HG03280 (cell line): ENCODE data around the gene NELFA.
"Not testable (repeated sequence)": the region's sequence is repeated elsewhere in the genome, so short reads cannot be mapped to it uniquely, and the experiment has no call there.

Source experiments
- ATAC-seq: cut with Tn5 transposase; IDR thresholded peaks from one replicate; pipeline ENCODE4 v1.9.1; 2021; ENCODE audit warnings: mild to moderate bottlenecking, moderate library complexity; ENCODE audit not compliant: unreplicated experiment

NELFA gene

DNA sequence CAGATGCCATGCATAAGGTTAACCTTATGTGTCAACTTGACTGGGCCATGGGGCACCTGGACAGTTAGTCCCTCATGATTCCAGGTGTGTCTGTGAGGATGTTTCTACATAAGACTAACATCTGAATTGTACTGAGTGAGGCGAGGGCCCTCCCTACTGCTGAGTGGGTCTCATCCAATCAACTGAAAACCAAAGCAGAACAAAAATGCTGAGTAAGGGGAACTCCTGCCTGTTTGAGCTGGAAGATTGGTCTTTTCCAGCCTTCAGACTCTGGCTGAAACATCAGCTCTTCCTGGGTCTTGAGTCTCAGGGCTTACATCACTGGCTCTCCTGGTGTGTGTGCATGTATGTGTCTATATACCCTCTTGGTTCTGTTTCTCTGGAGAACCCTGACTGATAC lies 13.8 kb downstream of the NELFA start:
- ATAC-seq, result no peak

DNA sequence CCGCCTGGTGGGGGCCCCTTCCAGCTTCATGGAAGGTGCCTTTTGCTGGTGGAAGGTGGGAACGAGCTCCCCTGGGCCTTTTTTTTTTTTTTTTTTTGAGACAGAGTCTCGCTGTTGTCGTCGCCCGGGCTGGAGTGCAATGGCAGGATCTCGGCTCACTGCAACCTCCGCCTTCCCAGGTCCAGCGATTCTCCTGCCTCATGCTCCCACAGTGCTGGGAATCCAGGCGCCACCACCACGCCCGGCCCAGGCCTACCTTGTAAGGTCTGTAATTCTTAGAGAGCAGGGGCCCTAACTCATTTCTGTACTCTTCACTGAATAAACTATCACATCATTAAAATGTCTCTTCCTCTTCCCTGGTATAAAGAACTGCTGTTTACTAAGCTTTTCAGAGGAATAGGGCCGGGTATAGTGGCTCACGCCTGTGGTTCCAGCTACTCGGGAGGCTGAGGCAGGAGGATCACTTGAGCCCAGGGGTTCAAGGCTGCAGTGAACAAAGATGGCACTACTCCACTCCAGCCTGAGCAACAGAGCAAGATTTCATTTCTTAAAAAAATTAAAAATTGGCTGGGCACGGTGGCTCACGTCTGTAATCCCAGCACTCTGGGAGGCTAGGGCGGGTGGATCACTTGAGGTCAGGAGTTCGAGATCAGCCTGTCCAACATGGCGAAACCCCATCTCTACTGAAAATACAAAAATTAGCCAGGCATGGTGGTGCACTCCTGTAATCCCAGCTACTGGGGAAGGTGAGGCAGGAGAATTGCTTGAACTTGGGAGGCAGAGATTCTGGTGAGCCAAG lies 14.9 kb downstream of the NELFA start:
- ATAC-seq, result not testable (repeated sequence)

GRCh38 chr4:1993169-1993516 lies 15.6 kb downstream of the NELFA start:
- no peak for ATAC-seq

DNA sequence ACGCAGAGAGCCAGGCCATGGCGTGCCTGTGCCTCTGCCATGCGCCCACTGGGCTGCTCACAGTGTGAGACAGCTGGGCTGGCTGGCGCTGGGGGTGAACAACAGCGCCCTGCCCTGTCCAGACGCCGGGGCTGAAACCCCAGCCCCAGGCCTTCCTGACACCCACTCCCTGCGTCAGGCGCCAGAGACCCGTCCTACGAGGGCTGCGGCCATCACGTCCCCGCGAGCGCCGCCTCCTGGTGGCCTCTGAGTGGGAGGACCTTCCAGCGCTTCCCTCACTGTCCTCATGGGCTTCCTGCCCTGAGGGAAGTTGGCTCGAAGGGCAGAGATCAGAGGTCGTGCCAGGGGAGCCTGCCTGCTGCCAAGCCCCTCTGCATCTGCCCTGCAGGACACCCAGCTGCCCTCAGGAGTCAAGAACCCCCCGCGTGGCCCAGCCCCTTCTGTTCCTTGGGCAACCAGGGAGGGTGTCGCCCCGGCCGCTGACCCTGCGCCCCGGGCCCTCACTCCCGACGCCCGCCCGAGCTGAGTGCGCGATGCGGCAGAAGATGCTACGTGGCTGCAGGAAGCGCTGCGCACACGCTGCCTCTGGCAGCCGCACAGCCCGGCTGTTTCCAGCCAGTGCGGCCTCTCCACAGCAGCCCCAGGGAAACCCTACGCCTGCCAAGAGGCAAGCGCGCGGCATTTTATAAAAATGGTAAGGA lies 16.2 kb downstream of the NELFA start:
- ATAC-seq, result no peak

DNA sequence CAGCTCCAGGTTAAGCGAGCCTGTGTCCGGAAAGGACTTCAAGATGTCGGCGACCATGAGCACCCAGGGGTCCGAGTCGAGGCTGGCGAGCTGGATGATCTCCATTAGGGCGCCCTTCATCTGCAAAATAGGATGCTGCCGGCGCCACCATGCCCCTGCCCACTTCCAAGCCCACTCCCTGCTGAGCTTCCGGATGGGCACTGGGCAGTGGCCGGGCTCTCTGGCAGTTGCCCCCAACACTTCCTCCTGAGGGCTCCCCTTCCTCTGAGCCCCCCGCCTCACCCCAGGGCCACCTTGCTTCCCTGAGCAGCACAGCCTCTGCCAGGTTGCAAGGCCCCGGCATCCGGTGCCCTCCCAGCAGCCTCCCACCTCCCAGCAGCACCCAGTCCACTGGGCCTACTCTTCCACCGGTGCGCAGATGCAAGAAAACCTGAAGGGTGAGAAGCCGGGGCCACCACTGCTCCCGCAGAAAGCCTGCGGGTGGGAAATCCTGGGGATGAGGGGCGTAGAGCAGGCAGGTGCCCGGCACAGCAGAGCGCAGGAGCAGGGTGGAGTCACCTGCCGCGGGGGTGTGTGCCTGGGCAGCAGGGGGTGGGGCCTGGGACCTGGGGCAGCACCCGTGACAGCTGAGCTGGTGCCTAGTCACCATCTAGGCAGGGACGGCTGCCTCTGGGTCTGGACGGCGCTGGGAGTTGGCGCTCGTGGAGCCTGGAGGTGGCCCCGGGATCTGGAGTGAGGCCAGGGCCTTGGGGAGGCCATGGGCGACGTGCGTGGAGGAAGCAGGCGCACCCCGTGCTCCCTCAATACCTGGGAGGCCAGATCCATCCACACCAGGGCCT lies 17.0 kb downstream of the NELFA start:
- no peak for ATAC-seq

GRCh38 chr4:1991087-1991486 lies 17.7 kb downstream of the NELFA start:
- ATAC-seq, result no peak

DNA sequence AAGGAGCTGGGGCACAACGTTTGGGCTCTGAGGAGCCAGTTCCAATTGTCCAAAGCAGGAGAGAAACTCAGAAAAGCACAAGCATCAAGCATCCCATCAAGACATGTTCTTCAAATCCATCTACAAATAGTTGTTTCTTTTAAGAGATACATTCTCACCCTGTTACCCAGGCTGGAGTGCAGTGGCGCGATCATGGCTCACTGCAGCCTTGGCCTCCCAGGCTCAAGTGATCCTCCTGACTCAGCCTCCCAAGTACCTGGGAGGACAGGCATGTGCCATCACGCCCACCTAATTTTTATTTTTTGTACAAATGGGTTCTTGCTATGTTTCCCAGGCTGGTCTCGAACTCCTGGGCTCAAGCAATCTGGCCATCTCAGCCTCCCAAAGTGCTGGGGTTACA lies 18.1 kb downstream of the NELFA start:
- no peak for ATAC-seq

DNA sequence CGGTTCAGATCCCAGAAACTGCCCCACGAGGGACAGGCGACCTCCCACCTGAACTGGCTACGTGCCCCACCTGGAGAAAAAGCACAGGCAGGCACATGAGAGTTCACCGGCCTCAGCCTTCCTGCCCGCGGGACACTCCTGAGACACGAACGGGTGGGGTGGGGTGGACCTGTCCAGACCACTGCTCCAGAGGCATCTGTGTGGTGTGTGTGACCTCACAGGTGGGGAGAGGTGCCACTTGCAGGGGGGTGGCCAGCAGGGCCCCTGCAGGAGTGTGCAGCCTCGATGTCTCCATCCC lies 18.5 kb downstream of the NELFA start:
- no peak for ATAC-seq

GRCh38 chr4:1989533-1990347 lies 19.0 kb downstream of the NELFA start:
- no peak for ATAC-seq

DNA sequence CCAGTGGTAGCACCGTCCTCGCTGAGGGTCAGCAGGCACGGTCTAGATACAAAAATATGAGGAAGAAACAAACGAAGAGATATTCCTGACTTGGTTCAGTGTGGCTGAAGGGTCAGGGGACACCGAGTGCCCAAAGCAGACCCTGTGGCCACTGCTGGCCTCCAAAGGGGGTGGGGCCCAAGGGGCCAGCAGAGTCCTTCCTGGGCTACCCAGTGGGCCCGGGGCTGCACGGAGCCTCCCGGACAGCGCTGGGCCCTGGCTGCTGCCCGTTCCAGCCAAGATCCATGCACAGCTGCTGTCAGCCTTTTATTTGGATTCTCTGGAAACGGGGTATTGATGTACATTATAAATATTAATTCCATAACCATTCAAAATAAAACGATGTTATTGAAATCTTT lies 20.4 kb downstream of the NELFA start:
- ATAC-seq, result no peak

DNA sequence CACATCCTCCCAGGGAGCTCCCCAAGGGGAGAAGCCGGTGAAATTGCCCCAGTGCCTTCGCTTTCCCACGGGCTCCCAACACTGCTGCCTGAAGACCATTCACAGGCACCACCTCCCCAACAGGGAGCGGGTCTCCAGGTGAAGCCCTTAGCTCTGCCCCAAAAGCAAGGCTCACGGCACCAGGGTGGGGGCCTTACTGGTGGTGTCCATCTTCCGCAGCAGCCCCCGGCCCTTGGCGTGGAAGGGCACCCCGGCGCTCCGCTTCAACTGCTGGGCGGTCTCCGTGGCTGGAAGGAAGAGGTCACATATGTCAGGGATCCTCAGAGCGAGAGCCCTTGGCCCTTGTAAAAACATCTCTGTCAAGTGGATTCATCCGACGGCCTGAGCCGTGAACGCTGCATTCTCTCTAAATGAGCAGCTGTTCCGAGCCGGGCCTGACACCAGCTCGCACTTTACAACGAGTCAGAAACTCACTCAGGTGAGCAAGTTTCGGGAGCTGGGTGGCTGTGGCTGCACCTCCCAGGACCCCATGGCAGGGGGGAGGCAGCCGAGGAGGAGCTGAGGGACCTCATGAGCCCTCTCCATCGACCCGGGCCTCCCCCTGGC lies 20.9 kb downstream of the NELFA start:
- no peak for ATAC-seq

GRCh38 chr4:1987296-1987695 lies 21.5 kb downstream of the NELFA start:
- ATAC-seq, result no peak

DNA sequence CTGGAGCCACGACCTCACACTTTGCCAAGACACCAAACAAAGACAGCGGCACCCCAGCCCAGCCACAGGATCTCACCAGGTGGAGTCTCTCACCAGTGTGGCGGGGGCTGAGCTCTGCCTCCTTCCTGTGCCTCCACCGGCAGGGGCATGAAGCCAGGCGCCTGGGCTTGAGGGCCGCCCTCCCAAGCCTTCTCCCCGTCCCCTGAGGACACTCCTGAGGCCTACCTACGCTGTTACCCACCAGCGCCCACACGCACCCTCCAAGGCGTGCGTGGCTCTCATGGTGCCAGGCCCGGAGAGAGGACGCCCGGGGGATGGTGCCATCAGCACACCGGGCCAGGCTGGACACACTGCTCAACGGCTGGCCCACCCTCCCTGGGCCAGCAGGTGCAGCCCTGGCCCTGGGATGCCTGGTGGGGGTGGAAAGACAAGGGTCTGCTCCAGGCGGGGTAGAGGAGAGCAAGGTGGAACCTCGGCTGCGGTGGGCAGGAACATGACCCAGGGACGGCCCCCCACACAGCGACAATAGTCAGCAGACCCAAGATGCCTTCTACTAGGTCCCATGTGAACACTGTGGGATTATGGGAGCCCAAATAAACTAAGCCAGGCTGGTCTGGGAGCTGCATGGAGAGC lies 22.1 kb downstream of the NELFA start:
- no peak for ATAC-seq

GRCh38 chr4:1985780-1986577 lies 22.8 kb downstream of the NELFA start:
- ATAC-seq, result no peak

DNA sequence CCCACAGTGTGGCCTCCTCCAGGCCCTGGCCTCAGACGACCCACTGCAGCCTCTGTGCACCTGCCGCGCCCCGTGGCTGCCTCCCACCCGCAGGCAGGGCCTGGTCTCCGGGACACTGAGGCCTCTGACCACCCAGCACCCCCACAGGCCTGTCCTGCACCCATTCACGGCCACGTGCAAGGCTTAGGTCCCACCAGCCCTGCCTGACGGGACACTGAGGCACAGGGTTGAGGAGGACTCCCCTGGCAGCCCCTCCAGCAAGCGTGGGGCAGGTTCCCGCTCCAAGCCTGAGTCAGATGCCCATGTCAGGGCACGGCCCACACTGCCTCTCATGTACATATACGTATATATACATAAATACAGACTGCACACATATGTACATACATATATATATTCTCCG lies 23.5 kb downstream of the NELFA start:
- no peak for ATAC-seq

GRCh38 chr4:1984406-1985191 lies 24.2 kb downstream of the NELFA start:
- no peak for ATAC-seq

DNA sequence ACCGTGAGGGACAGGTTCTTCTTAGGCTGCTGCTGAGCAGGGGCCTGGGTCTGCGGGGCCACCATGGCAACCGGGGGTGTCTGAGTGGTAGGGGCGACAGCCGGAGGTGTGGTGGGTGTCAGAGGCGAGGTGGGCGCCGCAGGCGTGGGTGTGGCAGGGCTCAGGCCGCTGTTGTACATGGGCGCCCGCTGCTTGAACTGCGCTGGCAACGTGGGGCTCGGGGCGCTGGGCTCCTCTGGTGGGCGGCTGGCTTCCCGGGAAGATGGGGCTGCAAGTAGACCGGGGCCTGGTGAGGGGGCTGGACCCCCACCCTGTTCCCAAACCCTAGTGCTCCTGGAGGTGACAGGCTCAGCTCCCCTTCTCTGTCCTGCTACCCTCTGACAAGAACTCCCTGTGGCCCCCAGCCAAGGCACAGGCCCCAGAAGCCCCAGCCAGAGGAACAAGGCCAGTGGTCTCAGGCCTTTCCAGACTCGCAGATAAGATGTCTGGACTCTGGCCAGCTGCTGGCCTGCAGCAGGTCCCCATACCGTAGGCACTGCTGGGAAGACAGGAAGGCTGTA lies 24.8 kb downstream of the NELFA start:
- no peak for ATAC-seq
